Heart left ventricle (tissue), 16 donors: ENCODE data around the gene MAML3. TPM values are rescaled to one million over a fixed set of nuclear protein-coding genes. Genes with fewer than 3 reads are reported as not detected.

Experiments
- ATAC-seq, 4 donors: fragments of 200-7000 bp; cut with Tn5 transposase; one replicate each; pipeline ENCODE4 v1.9.1; 2020 to 2022; ENCODE audit warnings: moderate library complexity in 4 of 4, mild to moderate bottlenecking in 3 of 4, moderate number of reproducible peaks in 1 of 4
- DNase-seq, 5 donors: peaks; one replicate each; pipeline ENCODE4 v3.0.0-alpha.2; 2020
- H3K27ac ChIP-seq, 12 donors: fragments of 200-600 bp; sonication (generic) in 4 of 12; one replicate each; pipeline versions ENCODE4 v1.5.0 to v1.8.0; 2016 to 2022; ENCODE audit warnings: mild to moderate bottlenecking in 2 of 12
- H3K27me3 ChIP-seq, 9 donors: fragments of 200-600 bp; sonication (generic) in 2 of 9; one replicate each; pipeline versions ENCODE4 v1.5.1 to v1.8.0; 2016 to 2022; ENCODE audit warnings: mild to moderate bottlenecking in 3 of 9
- H3K36me3 ChIP-seq, 9 donors: fragments of 200-600 bp; sonication (generic) in 2 of 9; one replicate each; pipeline versions ENCODE4 v1.5.0 to v1.8.0; 2018 to 2022; ENCODE audit warnings: mild to moderate bottlenecking in 2 of 9
- H3K4me1 ChIP-seq, 12 donors: fragments of 200-600 bp; sonication (generic) in 4 of 12; one replicate each; pipeline versions ENCODE4 v1.5.0 to v1.8.0; 2016 to 2022; ENCODE audit warnings: mild to moderate bottlenecking in 3 of 12
- H3K4me3 ChIP-seq, 12 donors: fragments of 200-600 bp; sonication (generic) in 4 of 12; one replicate each; pipeline versions ENCODE4 v1.5.0 to v1.8.0; 2017 to 2022; ENCODE audit warnings: mild to moderate bottlenecking in 9 of 12, moderate library complexity in 4 of 12
- H3K9me3 ChIP-seq, 12 donors: fragments of 200-600 bp; sonication (generic) in 4 of 12; one replicate each; pipeline versions ENCODE4 v1.5.0 to v1.8.0; 2016 to 2022; ENCODE audit warnings: mild to moderate bottlenecking in 1 of 12
- CTCF ChIP-seq, 12 donors: fragments of 200-600 bp; sonication (generic) in 4 of 12; IDR thresholded peaks; one replicate each; pipeline versions ENCODE4 v1.5.0 to v1.8.0; 2018 to 2022; ENCODE audit warnings: antibody characterized with exemption in 12 of 12, mild to moderate bottlenecking in 5 of 12
- POLR2A ChIP-seq, 2 donors: fragments of 450-650 bp; IDR thresholded peaks; one replicate each; pipeline ENCODE4 v1.6.1; 2017; ENCODE audit warnings: antibody characterized with exemption in 2 of 2, mild to moderate bottlenecking in 2 of 2, moderate library complexity in 2 of 2
- WGBS, 4 donors: extraction: QIAGEN DNeasy Blood & Tissue Kit in 2 of 4; methylation state at CpG; one replicate each; pipeline versions ENCODE4 v1.1.5 to v1.1.7; 2013 to 2018; 5-methylcytosine and 5-hydroxymethylcytosine counted together
- intact Hi-C, 10 donors: fragments of 100-400 bp; cut with DNase I; formaldehyde crosslinking; loops; one replicate each; pipeline versions ENCODE4 v1.11.1 to v1.14.2; 2022
- polyA plus RNA-seq, 2 donors: library from polyadenylated mRNA; stranded (reverse); fragments of 200-250 nt; gene quantifications; one replicate each; pipeline ENCODE4 v1.2.3, GENCODE V29; 2013
- total RNA-seq, 9 donors: library from RNA; depleted of rRNA in 2 of 9; stranded (reverse); fragments of >200 nt in 2 of 9; fragmentation: NEBNext Ultra II Directional in 3 of 9; extraction: Animal tissue kit (Norgen Biotek cat#: 25700) in 3 of 9; gene quantifications; one replicate each; pipeline versions ENCODE4 v1.1.0 to v1.2.4, GENCODE V29; 2016 to 2023
- donor health status: ischemic (EF 13 %, LVEDD 7.1; RV severe dilation, severe dysfunction).
- donor health status: healthy with polysubstance abuse.
- donor health status: DM: no; HTN: yes; CAD: no.
- donor health status: DM: no; HTN: no; CAD: no.
- donor health status: ischemic (EF 25% LVEDD 6.9; RV normal size, moderate dysfunction).
- donor health status: ischemic (EF 25% LVEDD 5.7; RV mildly dilated, moderate dysfunction).
- donor health status: healthy.
- donor health status: DM: yes; HTN: yes; CAD: no.
- donor health status: ischemic (EF 35%, LVEDD 5.7; RV mildly dilated, moderate dysfunction).
- donor health status: nonischemic (EF 11% LVEDD 7.7; RV severe dilation, severe dysfunction).
- donor health status: DM: yes; HTN: yes; CAD: no.
- donor health status: PGD.
- donor health status: ischemic (EF 29% LVEDD 5.4; RV normal size, mild dysfunction).
- donor health status: nonischemic (EF 23%, LVEDD 6.1; RV moderate dilation, normal function).

Gene MAML3
- total and polyA plus RNA-seq, 11 donors, result 0.76 to 5.9 (median 2.4) TPM

GRCh38 chr4:139965789-139966188, 188.2 kb downstream of the MAML3 start:
- ATAC-seq (no peak), DNase-seq (no peak)
- TF ChIP-seq POLR2A (IDR thresholded peaks at IDR 0.05) (no peak), CTCF (IDR thresholded peaks at IDR 0.05) (no peak)
- Histone ChIP-seq H3K9me3 (no peaks in the 10 kb centered on the region), H3K4me3 (no peak overlapping the region), H3K36me3 (no peaks in the 10 kb centered on the region), H3K4me1 (peaks cover 0 to 73% (median 21%) of the 10 kb centered on the region in 12 donors), H3K27me3 (no peaks in the 10 kb centered on the region), H3K27ac (no peak overlapping the region)
- 48 to 80% (median 69%) methylated on average over 1 of the region's 1 CpG for WGBS, 4 donors
- intact Hi-C loops, result no loop called here

GRCh38 chr4:139963708-139964107, 190.3 kb downstream of the MAML3 start:
- ATAC-seq (no peak), DNase-seq (no peak)
- H3K9me3 ChIP-seq, result no peaks in the 10 kb centered on the region
- peaks cover 0 to 60% (median 20%) of the 10 kb centered on the region in 12 donors for H3K4me1 ChIP-seq
- no peak overlapping the region for H3K4me3 ChIP-seq
- intact Hi-C loops, result no loop called here
- no peak overlapping the region for H3K27ac ChIP-seq
- 94 to 100% (median 100%) methylated on average over 1 of the region's 1 CpG for WGBS, 4 donors
- TF ChIP-seq POLR2A (IDR thresholded peaks at IDR 0.05) (no peak), CTCF (IDR thresholded peaks at IDR 0.05) (no peak)
- H3K36me3 ChIP-seq, result no peaks in the 10 kb centered on the region
- no peaks in the 10 kb centered on the region for H3K27me3 ChIP-seq

GRCh38 chr4:139962130-139962684, 191.8 kb downstream of the MAML3 start:
- no peak overlapping the region for H3K4me3 ChIP-seq
- no peak for DNase-seq
- peaks cover 0 to 49% (median 22%) of the 10 kb centered on the region in 12 donors for H3K4me1 ChIP-seq
- H3K27me3 ChIP-seq, result no peaks in the 10 kb centered on the region
- no peak for TF ChIP-seq CTCF (IDR thresholded peaks at IDR 0.05)
- TF ChIP-seq POLR2A (IDR thresholded peaks at IDR 0.05), result no peak
- no peaks in the 10 kb centered on the region for H3K36me3 ChIP-seq
- WGBS, 4 donors, result 77 to 90% (median 80%) methylated on average over 2 of the region's 2 CpGs
- ATAC-seq, result no peak
- H3K27ac ChIP-seq, result peak overlapping the region in 1 of 12 donors; percentile 34
- intact Hi-C loops, result no loop called here
- H3K9me3 ChIP-seq, result no peaks in the 10 kb centered on the region

- H3K4me1 ChIP-seq, result peaks cover 0 to 49% (median 24%) of the 10 kb centered on the region in 12 donors
- ATAC-seq (no peak), DNase-seq (no peak)
- H3K27ac ChIP-seq, result peak overlapping the region in 2 of 12 donors; percentile 31 to 34
- 52 to 69% (median 58%) methylated on average over 6 of the region's 6 CpGs for WGBS, 4 donors
- no peaks in the 10 kb centered on the region for H3K36me3 ChIP-seq
- H3K9me3 ChIP-seq, result no peaks in the 10 kb centered on the region
- intact Hi-C loops, result no loop called here
- H3K4me3 ChIP-seq, result no peak overlapping the region
- no peak for TF ChIP-seq POLR2A (IDR thresholded peaks at IDR 0.05)
- TF ChIP-seq CTCF (IDR thresholded peaks at IDR 0.05), result no peak
- H3K27me3 ChIP-seq, result no peaks in the 10 kb centered on the region
Measured at GRCh38 chr4:139961344-139961946, 192.5 kb downstream of the MAML3 start.
